ENCODE measurements around the gene HSP90AB1.

The HSP90AB1 gene

GRCh38 chr6:44269921-44270525, 23.1 kb downstream of the HSP90AB1 start, which contains the start of gene TMEM151B:
Gene TMEM151B, plus strand, starts transcription at chr6:44270450. Its CDS starts 293 bp downstream, at chr6:44270743.
- DNase-seq: no peak

GRCh38 chr6:44270526-44271405, 23.9 kb downstream of the HSP90AB1 start:
- no peak for DNase-seq

- no peak for DNase-seq
These were observed 24.5 kb downstream of the HSP90AB1 start for GRCh38 chr6:44271406-44271723.

GRCh38 chr6:44271914-44272313, 25.0 kb downstream of the HSP90AB1 start:
- DNase-seq: no peak

GRCh38 chr6:44272529-44272928, 25.6 kb downstream of the HSP90AB1 start:
- no peak for DNase-seq

- no peak for DNase-seq
These were observed 26.2 kb downstream of the HSP90AB1 start for GRCh38 chr6:44272999-44273566.

- DNase-seq: no peak
These were observed 26.7 kb downstream of the HSP90AB1 start for GRCh38 chr6:44273617-44274016.

- DNase-seq: no peak
These were observed 28.4 kb downstream of the HSP90AB1 start for GRCh38 chr6:44275271-44275748.

GRCh38 chr6:44275749-44276648, 29.1 kb downstream of the HSP90AB1 start:
- DNase-seq: no peak

- no peak for DNase-seq
These were observed 30.1 kb downstream of the HSP90AB1 start for GRCh38 chr6:44276667-44277640.

GRCh38 chr6:44277763-44278162, 30.9 kb downstream of the HSP90AB1 start:
- no peak for DNase-seq

- no peak for DNase-seq
These were observed 31.4 kb downstream of the HSP90AB1 start for GRCh38 chr6:44278315-44278714.

GRCh38 chr6:44278774-44279697, 32.1 kb downstream of the HSP90AB1 start:
- DNase-seq: no peak

GRCh38 chr6:44284121-44284520, 37.2 kb downstream of the HSP90AB1 start:
- no peak for DNase-seq

GRCh38 chr6:44284867-44285266, 38.0 kb downstream of the HSP90AB1 start:
- no peak for DNase-seq

GRCh38 chr6:44285552-44286284, 38.8 kb downstream of the HSP90AB1 start:
- DNase-seq: no peak

- DNase-seq: no peak
These were observed 39.3 kb downstream of the HSP90AB1 start for GRCh38 chr6:44286285-44286565.

GRCh38 chr6:44286747-44287146, 39.8 kb downstream of the HSP90AB1 start:
- no peak for DNase-seq

- no peak for DNase-seq
These were observed 42.9 kb downstream of the HSP90AB1 start for GRCh38 chr6:44289726-44290260.

GRCh38 chr6:44291841-44292240, 44.9 kb downstream of the HSP90AB1 start:
- no peak for DNase-seq
